Ishikawa (cell line): Measurements from ENCODE around the gene TYSND1.

ENCODE experiments used
- CEBPB ChIP-seq: IDR thresholded peaks from 2 replicates; pipeline ENCODE4 v1.6.1; 2012
- CREB1 ChIP-seq: IDR thresholded peaks from 2 replicates; pipeline ENCODE4 v1.6.1; 2012; ENCODE audit warnings: low read depth
- EGR1 ChIP-seq: IDR thresholded peaks from 2 replicates; pipeline ENCODE4 v1.6.1; 2012
- EP300 ChIP-seq: IDR thresholded peaks from 2 replicates; pipeline ENCODE4 v1.6.1; 2012; ENCODE audit warnings: borderline replicate concordance
- FOXM1 ChIP-seq: IDR thresholded peaks from 2 replicates; pipeline ENCODE4 v1.6.1; 2012; ENCODE audit warnings: low read depth, borderline replicate concordance
- MAX ChIP-seq: IDR thresholded peaks from 2 replicates; pipeline ENCODE4 v1.6.1; 2012
- NFIC ChIP-seq: IDR thresholded peaks from 2 replicates; pipeline ENCODE4 v1.6.1; 2012
- RAD21 ChIP-seq: IDR thresholded peaks from 2 replicates; pipeline ENCODE4 v1.6.1; 2012; ENCODE audit warnings: low read depth
- REST ChIP-seq: IDR thresholded peaks from 2 replicates; pipeline ENCODE4 v1.6.1; 2012; ENCODE audit warnings: low read depth, mild to moderate bottlenecking
- TAF1 ChIP-seq: IDR thresholded peaks from 2 replicates; pipeline ENCODE4 v1.6.1; 2012; ENCODE audit warnings: low read depth, mild to moderate bottlenecking
- TCF12 ChIP-seq: IDR thresholded peaks from 2 replicates; pipeline ENCODE4 v1.6.1; 2012; ENCODE audit warnings: low read depth
- TEAD4 ChIP-seq: IDR thresholded peaks from 2 replicates; pipeline ENCODE4 v1.6.1; 2012
- USF1 ChIP-seq: IDR thresholded peaks from 2 replicates; pipeline ENCODE4 v1.6.1; 2012
- YY1 ChIP-seq: IDR thresholded peaks from 2 replicates; pipeline ENCODE4 v1.6.1; 2012; ENCODE audit warnings: low read depth
- ZBTB7A ChIP-seq: IDR thresholded peaks from 2 replicates; pipeline ENCODE4 v1.6.1; 2012; ENCODE audit warnings: low read depth

TYSND1 gene

GRCh38 chr10:70191972-70192305 lies 45.4 kb upstream of the TYSND1 start:
- no peak for TF ChIP-seq REST
- no peak for TF ChIP-seq YY1
- TF ChIP-seq RAD21: no peak
- TF ChIP-seq CEBPB: 0 out of 2 replicates have a peak, but pooled peaks have one; percentile 2

GRCh38 chr10:70191161-70191971 lies 44.9 kb upstream of the TYSND1 start:
- peak; percentile 45 for TF ChIP-seq NFIC
- peak; percentile 19; the same call in 1 of the 2 replicates for TF ChIP-seq MAX
- TF ChIP-seq ZBTB7A: no peak
- no peak for TF ChIP-seq EP300
- no peak for TF ChIP-seq EGR1

- no peak for TF ChIP-seq YY1
- no peak for TF ChIP-seq TEAD4
- TF ChIP-seq NFIC: no peak
- TF ChIP-seq USF1: no peak
- no peak for TF ChIP-seq TCF12
- no peak for TF ChIP-seq MAX
- TF ChIP-seq ZBTB7A: no peak
- TF ChIP-seq EP300: no peak
- no peak for TF ChIP-seq RAD21
- no peak for TF ChIP-seq CEBPB
- TF ChIP-seq CREB1: no peak
- TF ChIP-seq TAF1: no peak
- no peak for TF ChIP-seq REST
- TF ChIP-seq FOXM1: no peak
- no peak for TF ChIP-seq EGR1
Observed at GRCh38 chr10:70190581-70190980, 44.1 kb upstream of the TYSND1 start.

GRCh38 chr10:70190102-70190501 lies 43.6 kb upstream of the TYSND1 start:
- TF ChIP-seq FOXM1: no peak
- TF ChIP-seq USF1: no peak
- no peak for TF ChIP-seq YY1
- no peak for TF ChIP-seq MAX
- no peak for TF ChIP-seq CREB1
- no peak for TF ChIP-seq ZBTB7A

- TF ChIP-seq CREB1 (no peak), TCF12 (no peak), FOXM1 (no peak)
Observed at GRCh38 chr10:70188768-70189167, 42.3 kb upstream of the TYSND1 start.

- TF ChIP-seq NFIC: no peak
- TF ChIP-seq YY1: no peak
- no peak for TF ChIP-seq TEAD4
- no peak for TF ChIP-seq REST
- no peak for TF ChIP-seq TAF1
- TF ChIP-seq CEBPB: no peak
- no peak for TF ChIP-seq FOXM1
- TF ChIP-seq TCF12: no peak
- TF ChIP-seq EGR1: no peak
- TF ChIP-seq RAD21: no peak
- no peak for TF ChIP-seq CREB1
- no peak for TF ChIP-seq USF1
- TF ChIP-seq ZBTB7A: no peak
- TF ChIP-seq EP300: no peak
- TF ChIP-seq MAX: no peak
Observed at GRCh38 chr10:70186571-70186970, 40.1 kb upstream of the TYSND1 start.
